ENCODE data around the gene PMVK.

The PMVK gene

GRCh38 chr1:154886281-154887015, 50.1 kb downstream of the PMVK start:
- in situ Hi-C loops (cut with MboI; ENCODE audit: low pct_unique_long_range_greater_than_20kb, low sequenced_read_pairs): no loop called here

GRCh38 chr1:154884869-154885701, 51.4 kb downstream of the PMVK start:
- no peak for DNase-seq
- in situ Hi-C loops (cut with MboI; ENCODE audit: low pct_unique_long_range_greater_than_20kb, low sequenced_read_pairs): no loop called here

More at GRCh38 chr1:154886281-154887015, 50.1 kb downstream of the PMVK start:
- DNase-seq: peak; percentile 14

GRCh38 chr1:154883919-154884868, 52.3 kb downstream of the PMVK start:
- DNase-seq: no peak
- in situ Hi-C loops (cut with MboI; ENCODE audit: low pct_unique_long_range_greater_than_20kb, low sequenced_read_pairs): no loop called here

GRCh38 chr1:154881820-154882535, 54.5 kb downstream of the PMVK start:
- DNase-seq: no peak
- in situ Hi-C loops (cut with MboI; ENCODE audit: low pct_unique_long_range_greater_than_20kb, low sequenced_read_pairs): no loop called here

GRCh38 chr1:154880671-154881070, 55.8 kb downstream of the PMVK start:
- in situ Hi-C loops (cut with MboI; ENCODE audit: low pct_unique_long_range_greater_than_20kb, low sequenced_read_pairs): no loop called here
- DNase-seq: no peak

GRCh38 chr1:154879038-154879421, 57.5 kb downstream of the PMVK start:
- in situ Hi-C loops (cut with MboI; ENCODE audit: low pct_unique_long_range_greater_than_20kb, low sequenced_read_pairs): no loop called here
- no peak for DNase-seq

- in situ Hi-C loops (cut with MboI; ENCODE audit: low pct_unique_long_range_greater_than_20kb, low sequenced_read_pairs): no loop called here
- peak; percentile 70 for DNase-seq
Measured at GRCh38 chr1:154878371-154879037, 58.0 kb downstream of the PMVK start.

- in situ Hi-C loops (cut with MboI; ENCODE audit: low pct_unique_long_range_greater_than_20kb, low sequenced_read_pairs): no loop called here
- DNase-seq: no peak
Measured at GRCh38 chr1:154877370-154877974, 59.0 kb downstream of the PMVK start.

- in situ Hi-C loops (cut with MboI; ENCODE audit: low pct_unique_long_range_greater_than_20kb, low sequenced_read_pairs): no loop called here
- no peak for DNase-seq
Measured at GRCh38 chr1:154876842-154877369, 59.6 kb downstream of the PMVK start.

Measured in KBM-7 (cell line).